Liver (tissue), 9 donors: ENCODE measurements around the gene SLC29A3. TPM values are rescaled to one million over a fixed set of nuclear protein-coding genes. Genes with fewer than 3 reads are reported as not detected.

Experiments used
- DNase-seq: peaks from one replicate; pipeline ENCODE4 v3.0.0-alpha.2; 2017; ENCODE audit warnings: low spot score
- H3K27ac ChIP-seq, 2 donors: one replicate each; pipeline ENCODE4 v1.7.0; 2013; ENCODE audit warnings: inconsistent platforms in 2 of 2, low read length in 2 of 2, control low read depth in 1 of 2, low read depth in 1 of 2, mild to moderate bottlenecking in 1 of 2
- H3K27me3 ChIP-seq, 4 donors: one replicate each; pipeline versions ENCODE4 v1.6.1 to v1.7.0; 2013; ENCODE audit warnings: low read length in 3 of 4, inconsistent platforms in 1 of 4, mild to moderate bottlenecking in 1 of 4, moderate library complexity in 1 of 4; ENCODE audit not compliant: control insufficient read depth in 4 of 4, insufficient read depth in 4 of 4
- H3K36me3 ChIP-seq, 4 donors: one replicate each; pipeline versions ENCODE4 v1.6.1 to v1.7.0; 2013; ENCODE audit warnings: low read length in 3 of 4, mild to moderate bottlenecking in 3 of 4, low read depth in 1 of 4, moderate library complexity in 1 of 4; ENCODE audit not compliant: control insufficient read depth in 4 of 4, insufficient read depth in 3 of 4
- H3K4me1 ChIP-seq, 4 donors: one replicate each; pipeline versions ENCODE4 v1.6.1 to v1.7.0; 2013; ENCODE audit warnings: low read length in 3 of 4, mild to moderate bottlenecking in 3 of 4, moderate library complexity in 1 of 4; ENCODE audit not compliant: control insufficient read depth in 4 of 4, insufficient read depth in 4 of 4
- H3K4me3 ChIP-seq, 3 donors: one replicate each; pipeline versions ENCODE4 v1.6.1 to v1.7.0; 2013; ENCODE audit warnings: low read length in 3 of 3, control low read depth in 1 of 3, low read depth in 1 of 3, mild to moderate bottlenecking in 1 of 3
- H3K9ac ChIP-seq, 2 donors: one replicate each; pipeline ENCODE4 v1.7.0; 2013; ENCODE audit warnings: low read length in 2 of 2, mild to moderate bottlenecking in 2 of 2, moderate library complexity in 2 of 2, control low read depth in 1 of 2, low read depth in 1 of 2
- H3K9me3 ChIP-seq, 4 donors: one replicate each; pipeline versions ENCODE4 v1.6.1 to v1.7.0; 2013; ENCODE audit warnings: low read length in 3 of 4; ENCODE audit not compliant: control insufficient read depth in 4 of 4
- EGR1 ChIP-seq, 2 donors: IDR thresholded peaks; 2 replicates each; pipeline ENCODE4 v1.6.1; 2016 to 2018; ENCODE audit warnings: antibody characterized with exemption in 2 of 2, low read depth in 2 of 2
- FOXA1 ChIP-seq: IDR thresholded peaks from 2 replicates; pipeline ENCODE4 v1.6.1; 2016; ENCODE audit warnings: antibody characterized with exemption
- FOXA2 ChIP-seq: IDR thresholded peaks from 2 replicates; pipeline ENCODE4 v1.6.1; 2016; ENCODE audit warnings: antibody characterized with exemption
- HNF4A ChIP-seq, 2 donors: conservative IDR thresholded peaks; 2 replicates each; pipeline ENCODE4 v1.6.1; 2016; ENCODE audit warnings: antibody characterized with exemption in 2 of 2, mild to moderate bottlenecking in 2 of 2
- JUND ChIP-seq, 2 donors: IDR thresholded peaks; 2 replicates each; pipeline ENCODE4 v1.6.1; 2016; ENCODE audit warnings: antibody characterized with exemption in 2 of 2
- NR2F2 ChIP-seq: IDR thresholded peaks from 2 replicates; pipeline ENCODE4 v1.6.1; 2016; ENCODE audit warnings: antibody characterized with exemption
- RAD21 ChIP-seq, 2 donors: IDR thresholded peaks; 2 replicates each; pipeline ENCODE4 v1.6.1; 2016; ENCODE audit warnings: antibody characterized with exemption in 2 of 2, mild to moderate bottlenecking in 2 of 2
- RXRA ChIP-seq, 2 donors: IDR thresholded peaks; 2 replicates each; pipeline ENCODE4 v1.6.1; 2017 to 2018; ENCODE audit warnings: antibody characterized with exemption in 2 of 2, mild to moderate bottlenecking in 1 of 2
- SP1 ChIP-seq: IDR thresholded peaks from 2 replicates; pipeline ENCODE4 v1.6.1; 2018; ENCODE audit warnings: antibody characterized with exemption, mild to moderate bottlenecking
- TAF1 ChIP-seq: conservative IDR thresholded peaks from 2 replicates; pipeline ENCODE4 v1.6.1; 2016; ENCODE audit warnings: antibody characterized with exemption, mild to moderate bottlenecking
- YY1 ChIP-seq: IDR thresholded peaks from 2 replicates; pipeline ENCODE4 v1.6.1; 2016; ENCODE audit warnings: antibody characterized with exemption, mild to moderate bottlenecking
- WGBS: extraction: QIAGEN DNeasy Blood & Tissue Kit; methylation state at CpG from one replicate; pipeline ENCODE4 v1.1.7; 2013; 5-methylcytosine and 5-hydroxymethylcytosine counted together
- polyA plus RNA-seq, 2 donors: library from polyadenylated mRNA; stranded (reverse) in 1 of 2; unstranded in 1 of 2; fragments of 200-250 nt in 1 of 2; fragments of >200 nt in 1 of 2; fragmentation: Nextera tagmentation in 1 of 2; extraction: Ambion mirVana in 1 of 2; gene quantifications; one replicate each; pipeline versions ENCODE4 v1.2.1 to v1.2.3, GENCODE V29; 2013 to 2015
- total RNA-seq, 2 donors: library from RNA; depleted of rRNA; stranded (reverse); fragments of >200 nt; gene quantifications; one replicate each; pipeline ENCODE4 v1.2.3, GENCODE V29; 2014
- TF ChIP-seq, protein P1 (sequence below): IDR thresholded peaks from 2 replicates; pipeline ENCODE4 v1.6.1; 2016; ENCODE audit warnings: antibody characterized with exemption, mild to moderate bottlenecking
- TF ChIP-seq, protein P2 (sequence below): fragments of 150-350 bp; IDR thresholded peaks from 2 replicates; pipeline ENCODE4 v1.5.1; 2017; ENCODE audit warnings: improper control_type of control experiment, low read depth, low read length; ENCODE audit not compliant: missing input control
- TF ChIP-seq, protein P3 (sequence below): IDR thresholded peaks from 2 replicates; pipeline ENCODE4 v1.6.1; 2016; ENCODE audit warnings: antibody characterized with exemption
- TF ChIP-seq, protein P4 (sequence below): IDR thresholded peaks from 2 replicates; pipeline ENCODE4 v1.6.1; 2016; ENCODE audit warnings: antibody characterized with exemption
- donor health status: healthy.
- donor health status: healthy.
- donor health status: healthy.
- donor health status: healthy.
- donor health status: healthy.

Gene SLC29A3
- total and polyA plus RNA-seq, 4 donors, result 3.1 to 11.9 (median 5.3) TPM

DNA sequence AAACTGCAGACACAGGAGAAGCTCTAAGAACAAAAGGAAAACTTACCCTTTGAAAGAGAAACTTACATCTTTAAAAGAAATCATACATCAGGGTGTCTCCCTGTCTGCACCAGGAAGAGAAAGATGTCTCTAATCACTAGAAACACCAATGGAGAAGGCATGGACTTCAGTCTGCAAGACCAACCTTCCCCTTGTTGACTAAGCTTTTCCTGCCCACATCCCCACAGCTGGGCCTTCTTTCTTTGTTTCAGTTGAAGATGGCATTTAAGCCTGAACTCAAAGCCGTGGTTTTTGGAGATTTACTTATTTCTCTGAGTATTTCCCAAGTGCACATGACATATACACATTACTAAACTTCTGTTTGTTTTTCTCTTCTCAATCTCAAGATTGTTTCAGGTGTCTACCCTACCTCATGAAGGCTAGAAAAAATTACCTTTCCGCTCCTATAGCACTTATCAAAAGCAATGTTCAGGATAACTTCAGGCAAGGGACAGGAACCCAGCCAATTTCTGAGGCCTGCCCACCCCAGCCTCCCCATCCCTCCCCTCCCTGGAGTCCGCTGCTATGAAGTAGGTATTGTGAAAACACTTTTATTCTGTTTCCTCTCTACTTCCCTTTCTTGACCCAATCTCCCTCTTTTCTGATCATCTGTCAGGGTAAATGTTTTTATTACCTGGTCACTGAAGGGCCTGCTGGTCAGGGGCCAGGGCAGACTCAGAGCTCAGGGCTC is 2.8 kb upstream of the SLC29A3 start (continued):
- TF ChIP-seq, protein P1, sequence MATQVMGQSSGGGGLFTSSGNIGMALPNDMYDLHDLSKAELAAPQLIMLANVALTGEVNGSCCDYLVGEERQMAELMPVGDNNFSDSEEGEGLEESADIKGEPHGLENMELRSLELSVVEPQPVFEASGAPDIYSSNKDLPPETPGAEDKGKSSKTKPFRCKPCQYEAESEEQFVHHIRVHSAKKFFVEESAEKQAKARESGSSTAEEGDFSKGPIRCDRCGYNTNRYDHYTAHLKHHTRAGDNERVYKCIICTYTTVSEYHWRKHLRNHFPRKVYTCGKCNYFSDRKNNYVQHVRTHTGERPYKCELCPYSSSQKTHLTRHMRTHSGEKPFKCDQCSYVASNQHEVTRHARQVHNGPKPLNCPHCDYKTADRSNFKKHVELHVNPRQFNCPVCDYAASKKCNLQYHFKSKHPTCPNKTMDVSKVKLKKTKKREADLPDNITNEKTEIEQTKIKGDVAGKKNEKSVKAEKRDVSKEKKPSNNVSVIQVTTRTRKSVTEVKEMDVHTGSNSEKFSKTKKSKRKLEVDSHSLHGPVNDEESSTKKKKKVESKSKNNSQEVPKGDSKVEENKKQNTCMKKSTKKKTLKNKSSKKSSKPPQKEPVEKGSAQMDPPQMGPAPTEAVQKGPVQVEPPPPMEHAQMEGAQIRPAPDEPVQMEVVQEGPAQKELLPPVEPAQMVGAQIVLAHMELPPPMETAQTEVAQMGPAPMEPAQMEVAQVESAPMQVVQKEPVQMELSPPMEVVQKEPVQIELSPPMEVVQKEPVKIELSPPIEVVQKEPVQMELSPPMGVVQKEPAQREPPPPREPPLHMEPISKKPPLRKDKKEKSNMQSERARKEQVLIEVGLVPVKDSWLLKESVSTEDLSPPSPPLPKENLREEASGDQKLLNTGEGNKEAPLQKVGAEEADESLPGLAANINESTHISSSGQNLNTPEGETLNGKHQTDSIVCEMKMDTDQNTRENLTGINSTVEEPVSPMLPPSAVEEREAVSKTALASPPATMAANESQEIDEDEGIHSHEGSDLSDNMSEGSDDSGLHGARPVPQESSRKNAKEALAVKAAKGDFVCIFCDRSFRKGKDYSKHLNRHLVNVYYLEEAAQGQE, result no peak
- TF ChIP-seq EGR1 (IDR thresholded peaks at IDR 0.05; ENCODE audit: low read depth in 2 of 2) (no peak), RAD21 (IDR thresholded peaks at IDR 0.05) (no peak)

DNA sequence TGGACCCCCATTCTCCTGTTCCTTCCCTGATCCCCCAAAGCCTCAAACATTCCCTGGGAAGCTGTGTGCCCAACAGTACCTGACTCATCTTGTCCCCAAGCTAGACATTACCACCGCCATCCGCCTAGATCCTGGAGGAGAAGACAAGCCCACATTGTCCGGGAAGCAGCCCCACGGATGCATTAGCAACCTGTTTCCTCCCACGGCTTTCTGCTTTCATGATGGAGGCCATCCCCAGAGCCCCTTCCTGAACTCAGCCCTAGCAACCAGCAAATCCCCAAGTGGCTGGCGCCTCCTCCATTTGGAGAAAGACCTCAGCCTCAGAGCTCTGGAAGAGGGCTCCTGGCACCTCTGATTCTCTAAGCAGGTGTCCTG is 2.3 kb upstream of the SLC29A3 start:
- no peak overlapping the region for H3K9ac ChIP-seq
- no peaks in the 10 kb centered on the region for H3K27me3 ChIP-seq
- 87% methylated on average over 6 of the region's 6 CpGs for WGBS
- H3K36me3 ChIP-seq, result no peaks in the 10 kb centered on the region
- TF ChIP-seq, protein P2, sequence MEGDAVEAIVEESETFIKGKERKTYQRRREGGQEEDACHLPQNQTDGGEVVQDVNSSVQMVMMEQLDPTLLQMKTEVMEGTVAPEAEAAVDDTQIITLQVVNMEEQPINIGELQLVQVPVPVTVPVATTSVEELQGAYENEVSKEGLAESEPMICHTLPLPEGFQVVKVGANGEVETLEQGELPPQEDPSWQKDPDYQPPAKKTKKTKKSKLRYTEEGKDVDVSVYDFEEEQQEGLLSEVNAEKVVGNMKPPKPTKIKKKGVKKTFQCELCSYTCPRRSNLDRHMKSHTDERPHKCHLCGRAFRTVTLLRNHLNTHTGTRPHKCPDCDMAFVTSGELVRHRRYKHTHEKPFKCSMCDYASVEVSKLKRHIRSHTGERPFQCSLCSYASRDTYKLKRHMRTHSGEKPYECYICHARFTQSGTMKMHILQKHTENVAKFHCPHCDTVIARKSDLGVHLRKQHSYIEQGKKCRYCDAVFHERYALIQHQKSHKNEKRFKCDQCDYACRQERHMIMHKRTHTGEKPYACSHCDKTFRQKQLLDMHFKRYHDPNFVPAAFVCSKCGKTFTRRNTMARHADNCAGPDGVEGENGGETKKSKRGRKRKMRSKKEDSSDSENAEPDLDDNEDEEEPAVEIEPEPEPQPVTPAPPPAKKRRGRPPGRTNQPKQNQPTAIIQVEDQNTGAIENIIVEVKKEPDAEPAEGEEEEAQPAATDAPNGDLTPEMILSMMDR, result no peak
- TF ChIP-seq YY1, result no peak
- TF ChIP-seq TAF1, result no peak
- TF ChIP-seq RXRA (IDR thresholded peaks at IDR 0.05), result no peak
- TF ChIP-seq FOXA1, result no peak
- no peak for TF ChIP-seq EGR1 (IDR thresholded peaks at IDR 0.05; ENCODE audit: low read depth in 2 of 2)
- TF ChIP-seq RAD21 (IDR thresholded peaks at IDR 0.05), result no peak
- TF ChIP-seq JUND (IDR thresholded peaks at IDR 0.05), result no peak
- TF ChIP-seq HNF4A (conservative IDR thresholded peaks at IDR 0.05), result no peak
- TF ChIP-seq, protein P3, sequence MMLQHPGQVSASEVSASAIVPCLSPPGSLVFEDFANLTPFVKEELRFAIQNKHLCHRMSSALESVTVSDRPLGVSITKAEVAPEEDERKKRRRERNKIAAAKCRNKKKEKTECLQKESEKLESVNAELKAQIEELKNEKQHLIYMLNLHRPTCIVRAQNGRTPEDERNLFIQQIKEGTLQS, result no peak
- TF ChIP-seq, protein P4, sequence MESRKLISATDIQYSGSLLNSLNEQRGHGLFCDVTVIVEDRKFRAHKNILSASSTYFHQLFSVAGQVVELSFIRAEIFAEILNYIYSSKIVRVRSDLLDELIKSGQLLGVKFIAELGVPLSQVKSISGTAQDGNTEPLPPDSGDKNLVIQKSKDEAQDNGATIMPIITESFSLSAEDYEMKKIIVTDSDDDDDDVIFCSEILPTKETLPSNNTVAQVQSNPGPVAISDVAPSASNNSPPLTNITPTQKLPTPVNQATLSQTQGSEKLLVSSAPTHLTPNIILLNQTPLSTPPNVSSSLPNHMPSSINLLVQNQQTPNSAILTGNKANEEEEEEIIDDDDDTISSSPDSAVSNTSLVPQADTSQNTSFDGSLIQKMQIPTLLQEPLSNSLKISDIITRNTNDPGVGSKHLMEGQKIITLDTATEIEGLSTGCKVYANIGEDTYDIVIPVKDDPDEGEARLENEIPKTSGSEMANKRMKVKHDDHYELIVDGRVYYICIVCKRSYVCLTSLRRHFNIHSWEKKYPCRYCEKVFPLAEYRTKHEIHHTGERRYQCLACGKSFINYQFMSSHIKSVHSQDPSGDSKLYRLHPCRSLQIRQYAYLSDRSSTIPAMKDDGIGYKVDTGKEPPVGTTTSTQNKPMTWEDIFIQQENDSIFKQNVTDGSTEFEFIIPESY, result no peak
- TF ChIP-seq NR2F2, result no peak
- TF ChIP-seq SP1, result no peak
- no peak for TF ChIP-seq FOXA2
- DNase-seq, result no peak
- peaks cover 3 to 19% (median 10%) of the 10 kb centered on the region in 4 donors for H3K4me1 ChIP-seq
- H3K9me3 ChIP-seq, result no peaks in the 10 kb centered on the region
- H3K27ac ChIP-seq, result no peak overlapping the region
- H3K4me3 ChIP-seq, result no peak overlapping the region
